ENCODE data around the gene TRAF3.

The TRAF3 gene

GRCh38 chr14:102866982-102867761 is 89.9 kb downstream of the TRAF3 start:
- Histone ChIP-seq H3K9ac (ENCODE audit: insufficient read length, low read depth) (no peak overlapping the region), H3K9me3 (ENCODE audit: insufficient read depth, low read length) (no peaks in the 10 kb centered on the region), H3K36me3 (ENCODE audit: insufficient read depth, insufficient read length, low read length) (peaks cover 26% of the 10 kb centered on the region), H3K4me3 (ENCODE audit: insufficient read length, low read depth) (no peak overlapping the region), H3K4me1 (ENCODE audit: insufficient read depth, insufficient read length) (peaks cover 2% of the 10 kb centered on the region), H3K27me3 (ENCODE audit: insufficient read depth, insufficient read length) (no peaks in the 10 kb centered on the region)
- no peak for DNase-seq (ENCODE audit: low read depth, low spot score)
- no peak for TF ChIP-seq ZNF274 (IDR thresholded peaks at IDR 0.05; ENCODE audit: low read depth, low read length)
- no peak for TF ChIP-seq SUZ12 (IDR thresholded peaks at IDR 0.05; ENCODE audit: extremely low read depth, insufficient read depth, insufficient read length)
- TF ChIP-seq YY1 (IDR thresholded peaks at IDR 0.05; ENCODE audit: insufficient read depth, insufficient read length), result no peak

GRCh38 chr14:102867826-102868580 is 90.8 kb downstream of the TRAF3 start:
- peaks cover 2% of the 10 kb centered on the region for H3K4me1 ChIP-seq (ENCODE audit: insufficient read depth, insufficient read length)
- H3K27me3 ChIP-seq (ENCODE audit: insufficient read depth, insufficient read length), result no peaks in the 10 kb centered on the region
- H3K9ac ChIP-seq (ENCODE audit: insufficient read length, low read depth), result no peak overlapping the region
- H3K4me3 ChIP-seq (ENCODE audit: insufficient read length, low read depth), result no peak overlapping the region
- no peaks in the 10 kb centered on the region for H3K9me3 ChIP-seq (ENCODE audit: insufficient read depth, low read length)
- no peak for TF ChIP-seq SUZ12 (IDR thresholded peaks at IDR 0.05; ENCODE audit: extremely low read depth, insufficient read depth, insufficient read length)
- no peak for TF ChIP-seq YY1 (IDR thresholded peaks at IDR 0.05; ENCODE audit: insufficient read depth, insufficient read length)
- no peak for TF ChIP-seq ZNF274 (IDR thresholded peaks at IDR 0.05; ENCODE audit: low read depth, low read length)
- no peak for DNase-seq (ENCODE audit: low read depth, low spot score)
- H3K36me3 ChIP-seq (ENCODE audit: insufficient read depth, insufficient read length, low read length), result peaks cover 32% of the 10 kb centered on the region

- Histone ChIP-seq H3K9ac (ENCODE audit: insufficient read length, low read depth) (no peak overlapping the region), H3K9me3 (ENCODE audit: insufficient read depth, low read length) (no peaks in the 10 kb centered on the region), H3K36me3 (ENCODE audit: insufficient read depth, insufficient read length, low read length) (peaks cover 38% of the 10 kb centered on the region), H3K4me1 (ENCODE audit: insufficient read depth, insufficient read length) (no peaks in the 10 kb centered on the region), H3K4me3 (ENCODE audit: insufficient read length, low read depth) (no peak overlapping the region), H3K27me3 (ENCODE audit: insufficient read depth, insufficient read length) (no peaks in the 10 kb centered on the region)
- TF ChIP-seq YY1 (IDR thresholded peaks at IDR 0.05; ENCODE audit: insufficient read depth, insufficient read length) (no peak), SUZ12 (IDR thresholded peaks at IDR 0.05; ENCODE audit: extremely low read depth, insufficient read depth, insufficient read length) (no peak), ZNF274 (IDR thresholded peaks at IDR 0.05; ENCODE audit: low read depth, low read length) (no peak)
- no peak for DNase-seq (ENCODE audit: low read depth, low spot score)
These were observed 91.8 kb downstream of the TRAF3 start for GRCh38 chr14:102868956-102869547.

- Histone ChIP-seq H3K36me3 (ENCODE audit: insufficient read depth, insufficient read length, low read length) (peaks cover 35% of the 10 kb centered on the region), H3K9me3 (ENCODE audit: insufficient read depth, low read length) (no peaks in the 10 kb centered on the region), H3K9ac (ENCODE audit: insufficient read length, low read depth) (no peak overlapping the region), H3K4me1 (ENCODE audit: insufficient read depth, insufficient read length) (no peaks in the 10 kb centered on the region), H3K27me3 (ENCODE audit: insufficient read depth, insufficient read length) (no peaks in the 10 kb centered on the region), H3K4me3 (ENCODE audit: insufficient read length, low read depth) (no peak overlapping the region)
- TF ChIP-seq ZNF274 (IDR thresholded peaks at IDR 0.05; ENCODE audit: low read depth, low read length) (no peak), YY1 (IDR thresholded peaks at IDR 0.05; ENCODE audit: insufficient read depth, insufficient read length) (no peak), SUZ12 (IDR thresholded peaks at IDR 0.05; ENCODE audit: extremely low read depth, insufficient read depth, insufficient read length) (no peak)
- no peak for DNase-seq (ENCODE audit: low read depth, low spot score)
These were observed 93.0 kb downstream of the TRAF3 start for GRCh38 chr14:102870246-102870645.

- Histone ChIP-seq H3K27me3 (ENCODE audit: insufficient read depth, insufficient read length) (no peaks in the 10 kb centered on the region), H3K9me3 (ENCODE audit: insufficient read depth, low read length) (no peaks in the 10 kb centered on the region), H3K36me3 (ENCODE audit: insufficient read depth, insufficient read length, low read length) (peaks cover 44% of the 10 kb centered on the region), H3K9ac (ENCODE audit: insufficient read length, low read depth) (no peak overlapping the region), H3K4me1 (ENCODE audit: insufficient read depth, insufficient read length) (no peaks in the 10 kb centered on the region), H3K4me3 (ENCODE audit: insufficient read length, low read depth) (no peak overlapping the region)
- TF ChIP-seq YY1 (IDR thresholded peaks at IDR 0.05; ENCODE audit: insufficient read depth, insufficient read length) (no peak), ZNF274 (IDR thresholded peaks at IDR 0.05; ENCODE audit: low read depth, low read length) (no peak), SUZ12 (IDR thresholded peaks at IDR 0.05; ENCODE audit: extremely low read depth, insufficient read depth, insufficient read length) (no peak)
- DNase-seq (ENCODE audit: low read depth, low spot score), result no peak
These were observed 94.0 kb downstream of the TRAF3 start for GRCh38 chr14:102870994-102871831.

- no peaks in the 10 kb centered on the region for H3K9me3 ChIP-seq (ENCODE audit: insufficient read depth, low read length)
- H3K27me3 ChIP-seq (ENCODE audit: insufficient read depth, insufficient read length), result no peaks in the 10 kb centered on the region
- H3K36me3 ChIP-seq (ENCODE audit: insufficient read depth, insufficient read length, low read length), result peaks cover 51% of the 10 kb centered on the region
- H3K9ac ChIP-seq (ENCODE audit: insufficient read length, low read depth), result no peak overlapping the region
- H3K4me3 ChIP-seq (ENCODE audit: insufficient read length, low read depth), result no peak overlapping the region
- TF ChIP-seq ZNF274 (IDR thresholded peaks at IDR 0.05; ENCODE audit: low read depth, low read length), result no peak
- H3K4me1 ChIP-seq (ENCODE audit: insufficient read depth, insufficient read length), result no peaks in the 10 kb centered on the region
- DNase-seq (ENCODE audit: low read depth, low spot score), result no peak
These were observed 94.8 kb downstream of the TRAF3 start for GRCh38 chr14:102872020-102872419.

Measured in NT2/D1 (cell line).